Activated naive CD8-positive, alpha-beta T cell treated with anti-CD3 and anti-CD28 coated beads, Interleukin-2, amount 10 ng/mL, durations not matched to agents 7 days and 5 days (primary cell): Measurements from ENCODE around the gene DYNC1H1. TPM values are rescaled to one million over a fixed set of nuclear protein-coding genes. Genes with fewer than 3 reads are reported as not detected.
"Not testable (repeated sequence)": the region's sequence is repeated elsewhere in the genome, so short reads cannot be mapped to it uniquely, and the experiment has no call there.

ENCODE experiments used
- ATAC-seq: fragments of 150-1000 bp; cut with Tn5 transposase; one replicate; pipeline ENCODE4 v1.10.0; 2021; ENCODE audit warnings: low read depth, moderate library complexity
- POLR2A ChIA-PET: fragments of 350-600 bp; sonication (Branson Sonifier 250); formaldehyde crosslinking; loops from one replicate; lab custom pipeline; 2021; ENCODE audit warnings: antibody characterized with exemption; lab: Charles Lee
- DNase-seq: peaks from one replicate; pipeline ENCODE4 v3.0.0; 2021
- H3K27ac Mint-ChIP-seq: one replicate; pipeline ENCODE4 v1.8.0; 2022; ENCODE audit warnings: mild to moderate bottlenecking, mixed read lengths
- H3K27me3 Mint-ChIP-seq: one replicate; pipeline ENCODE4 v1.8.0; 2022; ENCODE audit warnings: mild to moderate bottlenecking, moderate library complexity, mixed read lengths
- H3K36me3 Mint-ChIP-seq: one replicate; pipeline ENCODE4 v1.8.0; 2021; ENCODE audit warnings: mild to moderate bottlenecking, mixed read lengths
- H3K4me1 Mint-ChIP-seq: one replicate; pipeline ENCODE4 v1.8.0; 2021; ENCODE audit warnings: mixed read lengths
- H3K4me3 Mint-ChIP-seq: one replicate; pipeline ENCODE4 v1.8.0; 2022; ENCODE audit warnings: mild to moderate bottlenecking, moderate library complexity, mixed read lengths
- H3K9me3 Mint-ChIP-seq: one replicate; pipeline ENCODE4 v1.8.0; 2021; ENCODE audit warnings: mixed read lengths
- total RNA-seq, 2 experiments: library from RNA; stranded (reverse); gene quantifications; one replicate each; pipeline ENCODE4 v1.2.3, GENCODE V29; 2021

The DYNC1H1 gene
- total RNA-seq, 2 experiments from 2014 or later, result 287 to 316 TPM

- Mint-ChIP-seq H3K27me3 (no peaks in the 10 kb centered on the region), H3K4me3 (no peak overlapping the region), H3K9me3 (no peaks in the 10 kb centered on the region), H3K36me3 (peaks cover 64% of the 10 kb centered on the region), H3K27ac (no peak overlapping the region), H3K4me1 (peaks cover 62% of the 10 kb centered on the region)
- POLR2A ChIA-PET, result no interaction called here
- no peak for DNase-seq
- ATAC-seq, result no peak
Observed at GRCh38 chr14:102081231-102082080, 117.1 kb downstream of the DYNC1H1 start.

GRCh38 chr14:102084522-102084921, 120.1 kb downstream of the DYNC1H1 start:
- DNase-seq, ATAC-seq, H3K9me3 Mint-ChIP-seq, POLR2A ChIA-PET, H3K27me3 Mint-ChIP-seq: not testable (repeated sequence)
- H3K36me3 Mint-ChIP-seq, result peaks cover 56% of the 10 kb centered on the region
- peak overlapping the region; percentile 98 for H3K4me3 Mint-ChIP-seq
- H3K27ac Mint-ChIP-seq, result peak overlapping the region; percentile 60
- peaks cover 70% of the 10 kb centered on the region for H3K4me1 Mint-ChIP-seq

- Mint-ChIP-seq H3K9me3 (no peaks in the 10 kb centered on the region), H3K27me3 (no peaks in the 10 kb centered on the region), H3K36me3 (peaks cover 54% of the 10 kb centered on the region), H3K4me3 (peak overlapping the region; percentile 98), H3K4me1 (peaks cover 70% of the 10 kb centered on the region), H3K27ac (peak overlapping the region; percentile 60)
- no peak for DNase-seq
- ATAC-seq, result no peak
- POLR2A ChIA-PET, result interaction anchor here (0.6 kb wide), 1 partner anchor 51 kb away, joined by 3 read pairs; no protein-coding TSS in a partner anchor
Observed at GRCh38 chr14:102084931-102085330, 120.6 kb downstream of the DYNC1H1 start.

GRCh38 chr14:102085488-102085887, 121.1 kb downstream of the DYNC1H1 start:
- peak overlapping the region; percentile 98 for H3K4me3 Mint-ChIP-seq
- DNase-seq (no peak), ATAC-seq (no peak)
- POLR2A ChIA-PET, result interaction anchor here (0.6 kb wide), 1 partner anchor 51 kb away, joined by 3 read pairs; no protein-coding TSS in a partner anchor
- H3K9me3 Mint-ChIP-seq, result no peaks in the 10 kb centered on the region
- H3K27me3 Mint-ChIP-seq, result no peaks in the 10 kb centered on the region
- H3K4me1 Mint-ChIP-seq, result peaks cover 69% of the 10 kb centered on the region
- H3K36me3 Mint-ChIP-seq, result peaks cover 51% of the 10 kb centered on the region
- peak overlapping the region; percentile 97 for H3K27ac Mint-ChIP-seq

GRCh38 chr14:102085948-102086708, 121.8 kb downstream of the DYNC1H1 start:
- Mint-ChIP-seq H3K9me3 (no peaks in the 10 kb centered on the region), H3K4me1 (peaks cover 64% of the 10 kb centered on the region), H3K27me3 (no peaks in the 10 kb centered on the region), H3K4me3 (peak overlapping the region; percentile 98), H3K27ac (peak overlapping the region; percentile 97), H3K36me3 (peaks cover 46% of the 10 kb centered on the region)
- ATAC-seq, result peak; percentile 40
- no peak for DNase-seq
- POLR2A ChIA-PET, result no interaction called here

GRCh38 chr14:102086709-102086971, 122.3 kb downstream of the DYNC1H1 start:
- H3K4me3 Mint-ChIP-seq, result peak overlapping the region; percentile 85

GRCh38 chr14:102086972-102087761, 122.8 kb downstream of the DYNC1H1 start, which contains the start of gene HSP90AA1:
HSP90AA1 (minus strand) TSS chr14:102087044; CDS start chr14:102086378, 666 bp downstream.
- peak; percentile 69 for ATAC-seq
- H3K4me1 Mint-ChIP-seq, result peaks cover 57% of the 10 kb centered on the region
- DNase-seq, result peak; percentile 98
- H3K4me3 Mint-ChIP-seq, result peak within 1 kb of the TSS; percentile 98
- no peaks in the 10 kb centered on the region for H3K27me3 Mint-ChIP-seq
- H3K9me3 Mint-ChIP-seq, result no peaks in the 10 kb centered on the region
- peak within 1 kb of the TSS; percentile 97 for H3K27ac Mint-ChIP-seq
- POLR2A ChIA-PET, result interaction anchor here (0.6 to 1.7 kb wide), 7 partner anchors 53 to 365 kb away, joined by 3 to 11 read pairs (median 5); partner anchors contain the start of genes DYNC1H1 and WDR20
- H3K36me3 Mint-ChIP-seq, result peaks cover 38% of the 10 kb centered on the region

More at GRCh38 chr14:102086709-102086971, 122.3 kb downstream of the DYNC1H1 start:
- DNase-seq, result no peak
- Mint-ChIP-seq H3K36me3 (peaks cover 42% of the 10 kb centered on the region), H3K27ac (peak overlapping the region; percentile 89), H3K27me3 (no peaks in the 10 kb centered on the region), H3K9me3 (no peaks in the 10 kb centered on the region), H3K4me1 (peaks cover 62% of the 10 kb centered on the region)
- POLR2A ChIA-PET, result no interaction called here
- no peak for ATAC-seq

GRCh38 chr14:102087762-102088011, 123.3 kb downstream of the DYNC1H1 start:
- Mint-ChIP-seq H3K4me3 (peak overlapping the region; percentile 94), H3K27ac (peak overlapping the region; percentile 97), H3K4me1 (peaks cover 54% of the 10 kb centered on the region), H3K36me3 (peaks cover 34% of the 10 kb centered on the region), H3K9me3 (no peaks in the 10 kb centered on the region), H3K27me3 (no peaks in the 10 kb centered on the region)
- POLR2A ChIA-PET, result interaction anchor here (0.6 to 1.7 kb wide), 8 partner anchors 30 to 365 kb away, joined by 3 to 11 read pairs (median 5); partner anchors contain the start of genes DYNC1H1 and WDR20
- ATAC-seq (no peak), DNase-seq (no peak)

GRCh38 chr14:102088012-102088792, 123.8 kb downstream of the DYNC1H1 start:
- POLR2A ChIA-PET, result interaction anchor here (0.7 to 1.7 kb wide), 6 partner anchors 30 to 272 kb away, joined by 5 to 11 read pairs (median 5); partner anchors contain the start of genes DYNC1H1 and WDR20
- DNase-seq (peak; percentile 70), ATAC-seq (peak; percentile 7)
- peaks cover 49% of the 10 kb centered on the region for H3K4me1 Mint-ChIP-seq
- H3K27ac Mint-ChIP-seq, result peak overlapping the region; percentile 97
- peaks cover 31% of the 10 kb centered on the region for H3K36me3 Mint-ChIP-seq
- H3K4me3 Mint-ChIP-seq, result peak overlapping the region; percentile 94
- H3K27me3 Mint-ChIP-seq, result no peaks in the 10 kb centered on the region
- no peaks in the 10 kb centered on the region for H3K9me3 Mint-ChIP-seq

GRCh38 chr14:102089621-102090343, 125.4 kb downstream of the DYNC1H1 start:
- POLR2A ChIA-PET, result interaction anchor here (0.6 kb wide), 1 partner anchor 250 kb away, joined by 5 read pairs; no protein-coding TSS in a partner anchor
- peaks cover 15% of the 10 kb centered on the region for H3K36me3 Mint-ChIP-seq
- ATAC-seq, result no peak

GRCh38 chr14:102090713-102091112, 126.3 kb downstream of the DYNC1H1 start:
- POLR2A ChIA-PET, result interaction anchor here (1.2 kb wide), 1 partner anchor 215 kb away, joined by 3 read pairs; the partner anchor contains the start of gene MOK
- DNase-seq (no peak), ATAC-seq (no peak)
- H3K4me1 Mint-ChIP-seq, result peaks cover 26% of the 10 kb centered on the region
- no peaks in the 10 kb centered on the region for H3K27me3 Mint-ChIP-seq
- no peak overlapping the region for H3K4me3 Mint-ChIP-seq
- H3K9me3 Mint-ChIP-seq, result no peaks in the 10 kb centered on the region
- H3K27ac Mint-ChIP-seq, result no peak overlapping the region
- H3K36me3 Mint-ChIP-seq, result peaks cover 6% of the 10 kb centered on the region

More at GRCh38 chr14:102089621-102090343, 125.4 kb downstream of the DYNC1H1 start:
- H3K9me3 Mint-ChIP-seq, result no peaks in the 10 kb centered on the region
- H3K27me3 Mint-ChIP-seq, result no peaks in the 10 kb centered on the region
- peak overlapping the region; percentile 94 for H3K4me3 Mint-ChIP-seq
- H3K27ac Mint-ChIP-seq, result peak overlapping the region; percentile 97
- no peak for DNase-seq
- peaks cover 33% of the 10 kb centered on the region for H3K4me1 Mint-ChIP-seq
